ENCODE results near the gene TDRD9.

- TF ChIP-seq CTCF (IDR thresholded peaks at IDR 0.05; ENCODE audit: insufficient read depth, low read depth, low read length) (no peak), EZH2 (IDR thresholded peaks at IDR 0.05; ENCODE audit: insufficient read depth, low read length) (no peak)
Measured at GRCh38 chr14:104025534-104025933, 97.3 kb downstream of the TDRD9 start.
